Endothelial cell of umbilical vein (primary cell): ENCODE data around the gene GSK3A. TPM values are rescaled to one million over a fixed set of nuclear protein-coding genes. Genes with fewer than 3 reads are reported as not detected.

ENCODE experiments used
- BruUV-seq: library from RNA; stranded (reverse); fragments of 400-500 nt; replicated peaks from 2 replicates; lab custom pipeline; 2021; lab: Mats Ljungman, UMichigan
- CTCF ChIA-PET: fragments of 300-600, 350-600 bp; sonication (Branson Sonifier 250); formaldehyde crosslinking; loops from one replicate; lab custom pipeline; 2021; ENCODE audit warnings: antibody characterized with exemption, inconsistent platforms; lab: Charles Lee
- POLR2A ChIA-PET: fragments of 300-600, 350-600 bp; sonication (Branson Sonifier 250); formaldehyde crosslinking; loops from one replicate; lab custom pipeline; 2021; ENCODE audit warnings: antibody characterized with exemption, inconsistent platforms; lab: Charles Lee
- DNase-seq: peaks from one replicate; pipeline ENCODE4 v3.0.0-alpha.2; 2011; ENCODE audit warnings: low read depth, low spot score
- FAIRE-seq: peaks from 2 replicates; lab custom pipeline; 2011; peaks lifted over from hg19 to GRCh38; lab: Jason Lieb, UNC
- H2AFZ ChIP-seq: 2 replicates; pipeline ENCODE4 v1.6.0; 2012; ENCODE audit warnings: low read depth, low read length, control low read depth, inconsistent platforms
- H3K27ac ChIP-seq: 2 replicates; pipeline ENCODE4 v1.5.1; 2011; ENCODE audit warnings: low read depth, mild to moderate bottlenecking, control low read depth, low read length, moderate library complexity; ENCODE audit not compliant: insufficient read depth
- H3K27me3 ChIP-seq, 2 experiments: 2 replicates each; pipeline versions ENCODE4 v1.6.0 to v1.6.1; 2011; ENCODE audit warnings: low read length in 2 of 2, mixed read lengths in 1 of 2; ENCODE audit not compliant: control insufficient read depth in 2 of 2, insufficient read depth in 2 of 2
- H3K36me3 ChIP-seq, 2 experiments: 2 replicates in 1 of 2; 3 replicates in 1 of 2; pipeline ENCODE4 v1.5.1; 2011; ENCODE audit warnings: low read length in 2 of 2, mild to moderate bottlenecking in 1 of 2, moderate library complexity in 1 of 2; ENCODE audit not compliant: control insufficient read depth in 2 of 2, insufficient read depth in 2 of 2; ENCODE audit errors: extremely low read depth in 1 of 2
- H3K4me1 ChIP-seq: 3 replicates; pipeline ENCODE4 v1.5.1; 2011; ENCODE audit warnings: mild to moderate bottlenecking, low read length; ENCODE audit not compliant: control insufficient read depth, insufficient read depth; ENCODE audit errors: extremely low read depth
- H3K4me2 ChIP-seq: 2 replicates; pipeline ENCODE4 v1.6.1; 2011; ENCODE audit warnings: low read length, control low read depth, mixed read lengths; ENCODE audit not compliant: insufficient read depth
- H3K4me3 ChIP-seq, 3 experiments: fragments of 200-600 bp in 1 of 3; sonication (generic), shearing (Covaris generic) in 1 of 3; replicated peaks in 1 of 3; 2 replicates each; pipeline ENCODE4 v1.5.1; 2011 to 2016; ENCODE audit warnings: control low read depth in 3 of 3, low read length in 3 of 3, mild to moderate bottlenecking in 2 of 3, inconsistent platforms in 1 of 3, low read depth in 1 of 3, moderate library complexity in 1 of 3; ENCODE audit not compliant: insufficient read depth in 1 of 3
- H3K79me2 ChIP-seq: 2 replicates; pipeline ENCODE4 v1.6.0; 2012; ENCODE audit warnings: low read length, inconsistent platforms; ENCODE audit not compliant: control insufficient read depth, insufficient read depth
- H3K9ac ChIP-seq: replicated peaks from 2 replicates; pipeline ENCODE3; 2011; ENCODE audit warnings: low read length, control low read depth; ENCODE audit not compliant: insufficient read depth; ENCODE audit errors: extremely low read depth
- H3K9me1 ChIP-seq: replicated peaks from 3 replicates; pipeline ENCODE4 v1.6.0; 2011; ENCODE audit warnings: mild to moderate bottlenecking, low read length; ENCODE audit not compliant: control insufficient read depth, insufficient read depth; ENCODE audit errors: extremely low read depth
- H3K9me3 ChIP-seq: replicated peaks from 2 replicates; pipeline ENCODE4 v1.5.1; 2012; ENCODE audit warnings: low read length, inconsistent platforms; ENCODE audit not compliant: control insufficient read depth, insufficient read depth
- H4K20me1 ChIP-seq: replicated peaks from 2 replicates; pipeline ENCODE3; 2011; ENCODE audit warnings: mild to moderate bottlenecking, low read length; ENCODE audit not compliant: control insufficient read depth, insufficient read depth; ENCODE audit errors: extremely low read depth
- EZH2 ChIP-seq: IDR thresholded peaks from 2 replicates; pipeline ENCODE4 v1.6.1; 2012; ENCODE audit warnings: borderline replicate concordance, low read depth, mild to moderate bottlenecking, moderate library complexity, low read length, inconsistent platforms; ENCODE audit not compliant: severe bottlenecking
- FOS ChIP-seq: IDR thresholded peaks from 2 replicates; pipeline ENCODE4 v1.6.1; 2011; ENCODE audit warnings: mild to moderate bottlenecking, low read length, moderate library complexity, borderline replicate concordance; ENCODE audit not compliant: insufficient read depth
- GATA2 ChIP-seq: IDR thresholded peaks from 2 replicates; pipeline ENCODE4 v1.7.0; 2011; ENCODE audit warnings: low read depth, mild to moderate bottlenecking, moderate library complexity, mixed read lengths, low read length; ENCODE audit not compliant: insufficient read length, insufficient read depth
- JUN ChIP-seq: IDR thresholded peaks from 2 replicates; pipeline ENCODE4 v1.6.1; 2011; ENCODE audit warnings: borderline replicate concordance, low read depth; ENCODE audit not compliant: insufficient read length, insufficient read depth
- MYC ChIP-seq: IDR thresholded peaks from one replicate; pipeline ENCODE4 v1.6.1; 2011; ENCODE audit warnings: mild to moderate bottlenecking, low read depth, low read length
- POLR2A ChIP-seq: IDR thresholded peaks from 2 replicates; pipeline ENCODE4 v1.6.1; 2012; ENCODE audit warnings: low read depth, mild to moderate bottlenecking, control low read depth, low read length
- POLR2AphosphoS5 ChIP-seq: IDR thresholded peaks from 2 replicates; pipeline ENCODE4 v1.6.1; 2012; ENCODE audit warnings: low read depth, mild to moderate bottlenecking, control low read depth, low read length, moderate library complexity; ENCODE audit not compliant: insufficient read depth
- dilution Hi-C: fragments of 300-500 bp; cut with MboI; formaldehyde crosslinking; loops from one replicate; pipeline ENCODE4 v1.15.0; 2019; ENCODE audit warnings: low sequenced_read_pairs; ENCODE audit not compliant: extremely low pct_ligation_motif_present
- intact Hi-C: fragments of 100-400 bp; cut with micrococcal nuclease; formaldehyde crosslinking; loops from one replicate; pipeline ENCODE4 v1.10.0; 2022
- polyA plus RNA-seq, 4 experiments: library from polyadenylated mRNA; depleted of rRNA in 3 of 4; stranded (reverse) in 3 of 4; unstranded in 1 of 4; fragments of >200 nt; gene quantifications; 2 replicates each; pipeline versions ENCODE4 v1.2.1 to v1.2.3, GENCODE V29; 2011 to 2012; ENCODE audit warnings: missing spikeins in 1 of 4
- total RNA-seq: library from RNA; stranded (reverse); gene quantifications from 2 replicates; pipeline ENCODE4 v1.2.3, GENCODE V29; 2021
- TF ChIP-seq, protein P1 (sequence below), 2 donors: IDR thresholded peaks; 1 replicate in 1 of 2; 2 replicates in 1 of 2; pipeline ENCODE4 v1.5.1; 2011; ENCODE audit warnings: low read length in 2 of 2, mild to moderate bottlenecking in 2 of 2, moderate library complexity in 2 of 2, control low read depth in 1 of 2, inconsistent platforms in 1 of 2, low read depth in 1 of 2; ENCODE audit not compliant: insufficient read depth in 1 of 2; ENCODE audit errors: extremely low read depth in 1 of 2
- TF ChIP-seq, protein P2 (sequence below): IDR thresholded peaks from 2 replicates; pipeline ENCODE4 v1.6.1; 2011; ENCODE audit not compliant: insufficient read depth, insufficient read length

The GSK3A gene
- total and polyA plus RNA-seq, 2 donors (not counting 3 experiments of a cell fraction or from before 2014, with no cell fraction given) = 49.5 to 73.7 TPM

GRCh38 chr19:42246143-42246921 lies 3.9 kb upstream of the GSK3A start:
- intact Hi-C loops = loop anchor here (1.0 kb wide), 1 partner anchor 50 kb away; no protein-coding TSS in a partner anchor
- no TSS peak for BruUV-seq
- CTCF ChIA-PET = interaction anchor here (0.7 to 11.8 kb wide), 22 partner anchors 9 to 188 kb away, joined by 3 to 365 read pairs (median 8); partner anchors contain the start of genes CIC, ERF, POU2F2 and ZNF526
- no peaks in the 10 kb centered on the region for H3K9me1 ChIP-seq
- no peak overlapping the region for H3K27ac ChIP-seq
- TF ChIP-seq, protein P1, sequence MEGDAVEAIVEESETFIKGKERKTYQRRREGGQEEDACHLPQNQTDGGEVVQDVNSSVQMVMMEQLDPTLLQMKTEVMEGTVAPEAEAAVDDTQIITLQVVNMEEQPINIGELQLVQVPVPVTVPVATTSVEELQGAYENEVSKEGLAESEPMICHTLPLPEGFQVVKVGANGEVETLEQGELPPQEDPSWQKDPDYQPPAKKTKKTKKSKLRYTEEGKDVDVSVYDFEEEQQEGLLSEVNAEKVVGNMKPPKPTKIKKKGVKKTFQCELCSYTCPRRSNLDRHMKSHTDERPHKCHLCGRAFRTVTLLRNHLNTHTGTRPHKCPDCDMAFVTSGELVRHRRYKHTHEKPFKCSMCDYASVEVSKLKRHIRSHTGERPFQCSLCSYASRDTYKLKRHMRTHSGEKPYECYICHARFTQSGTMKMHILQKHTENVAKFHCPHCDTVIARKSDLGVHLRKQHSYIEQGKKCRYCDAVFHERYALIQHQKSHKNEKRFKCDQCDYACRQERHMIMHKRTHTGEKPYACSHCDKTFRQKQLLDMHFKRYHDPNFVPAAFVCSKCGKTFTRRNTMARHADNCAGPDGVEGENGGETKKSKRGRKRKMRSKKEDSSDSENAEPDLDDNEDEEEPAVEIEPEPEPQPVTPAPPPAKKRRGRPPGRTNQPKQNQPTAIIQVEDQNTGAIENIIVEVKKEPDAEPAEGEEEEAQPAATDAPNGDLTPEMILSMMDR (IDR thresholded peaks at IDR 0.05; ENCODE audit: extremely low read depth in 1 of 2, insufficient read depth in 1 of 2, low read depth in 1 of 2, low read length in 2 of 2) = peak; percentile 66 to 71
- TF ChIP-seq EZH2 (no peak), MYC (no peak), POLR2A (peak; percentile 74), FOS (no peak), POLR2AphosphoS5 (peak; percentile 73), GATA2 (no peak), JUN (no peak)
- TF ChIP-seq, protein P2, sequence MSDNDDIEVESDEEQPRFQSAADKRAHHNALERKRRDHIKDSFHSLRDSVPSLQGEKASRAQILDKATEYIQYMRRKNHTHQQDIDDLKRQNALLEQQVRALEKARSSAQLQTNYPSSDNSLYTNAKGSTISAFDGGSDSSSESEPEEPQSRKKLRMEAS = no peak
- DNase-seq (peak; percentile 72), FAIRE-seq (peak; percentile 88)
- H4K20me1 ChIP-seq = no peaks in the 10 kb centered on the region
- H3K4me2 ChIP-seq = no peak overlapping the region
- H3K9me3 ChIP-seq = no peaks in the 10 kb centered on the region
- no peak overlapping the region for H2AFZ ChIP-seq
- no peaks in the 10 kb centered on the region for H3K27me3 ChIP-seq
- peaks cover 7 to 27% of the 10 kb centered on the region in 2 experiments for H3K36me3 ChIP-seq
- H3K4me3 ChIP-seq = no peak overlapping the region
- POLR2A ChIA-PET = interaction anchor here (1.2 kb wide), 1 partner anchor 33 kb away, joined by 5 read pairs; no protein-coding TSS in a partner anchor
- no peak overlapping the region for H3K9ac ChIP-seq
- H3K4me1 ChIP-seq = peaks cover 37% of the 10 kb centered on the region
- peaks cover 27% of the 10 kb centered on the region for H3K79me2 ChIP-seq
- dilution Hi-C loops = no loop called here
